Gastroesophageal sphincter (tissue), 3 donors: ENCODE data around the gene IL16.

Experiments used
- CTCF ChIP-seq, 4 experiments: fragments of 200-600 bp in 2 of 4; fragments of 450-650 bp in 2 of 4; sonication (generic) in 1 of 4; IDR thresholded peaks; one replicate each; pipeline ENCODE4 v1.5.1; 2017 to 2019; ENCODE audit warnings: antibody characterized with exemption in 4 of 4, mild to moderate bottlenecking in 2 of 4, moderate library complexity in 2 of 4
- POLR2A ChIP-seq, 2 donors: fragments of 450-650 bp; IDR thresholded peaks; one replicate each; pipeline ENCODE4 v1.6.1; 2017; ENCODE audit warnings: antibody characterized with exemption in 2 of 2, mild to moderate bottlenecking in 2 of 2, moderate library complexity in 1 of 2
- POLR2AphosphoS5 ChIP-seq: sonication (generic); formaldehyde crosslinking; IDR thresholded peaks from one replicate; pipeline ENCODE4 v1.6.1; 2017; ENCODE audit warnings: antibody characterized with exemption

GRCh38 chr15:81274255-81274654 lies 77.6 kb downstream of the IL16 start:
- TF ChIP-seq CTCF (IDR thresholded peaks at IDR 0.05): no peak
- TF ChIP-seq POLR2AphosphoS5: no peak
- TF ChIP-seq POLR2A (IDR thresholded peaks at IDR 0.05): no peak
